Measurements from ENCODE around the gene FOXJ1.

Gene FOXJ1

DNA sequence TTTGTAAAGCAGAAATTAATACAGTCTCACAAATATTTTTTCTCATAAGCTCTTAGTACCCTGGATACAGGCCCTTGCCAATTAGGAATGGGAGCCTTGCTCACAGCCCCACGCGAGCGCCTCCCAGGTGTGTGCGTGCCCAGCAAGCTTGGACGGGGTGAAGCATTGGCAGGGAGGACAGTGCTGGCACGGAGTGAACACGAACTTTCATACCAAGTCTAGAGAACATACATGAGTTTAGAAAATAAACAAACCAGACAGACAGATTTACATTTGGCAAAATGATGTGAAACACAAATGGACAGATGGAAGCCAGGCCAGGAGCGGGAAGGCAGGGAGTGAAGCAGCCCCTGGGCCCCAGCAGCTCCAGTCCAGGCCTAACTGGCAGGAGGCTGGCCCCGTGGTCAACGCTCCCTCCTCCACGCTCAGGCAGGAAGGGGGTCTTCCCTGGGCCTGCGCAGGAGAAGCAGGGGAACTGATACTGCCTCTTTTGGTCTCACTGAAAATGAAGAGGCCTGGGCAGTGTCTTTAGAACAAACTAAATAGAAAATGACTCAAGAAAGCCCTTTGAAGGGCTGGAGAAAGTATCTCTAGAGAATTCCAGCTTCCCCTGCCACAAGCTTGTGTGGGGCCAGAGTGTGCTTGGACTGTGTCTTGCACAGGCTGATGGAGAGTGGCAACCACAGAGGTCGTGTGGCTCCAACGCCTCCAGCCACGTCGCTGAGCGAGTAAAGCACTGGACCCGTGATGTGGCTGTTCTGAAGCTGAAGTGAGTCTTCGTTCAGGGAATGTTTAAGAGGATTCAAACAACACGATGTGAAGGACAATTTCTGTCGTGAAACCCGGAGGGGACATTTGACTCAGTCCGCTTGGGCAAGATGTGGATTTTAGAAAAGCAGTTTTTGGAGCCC, 9.9 kb upstream of the FOXJ1 start:
- TF ChIP-seq POLR2AphosphoS5 (IDR thresholded peaks at IDR 0.05; ENCODE audit: low read depth, low read length), result no peak
- TF ChIP-seq TAF1 (IDR thresholded peaks at IDR 0.05; ENCODE audit: borderline replicate concordance, insufficient read depth, low read length), result no peak
- TF ChIP-seq SIN3A (IDR thresholded peaks at IDR 0.05; ENCODE audit: borderline replicate concordance, insufficient read depth, low read length), result no peak
- TF ChIP-seq, protein P1, sequence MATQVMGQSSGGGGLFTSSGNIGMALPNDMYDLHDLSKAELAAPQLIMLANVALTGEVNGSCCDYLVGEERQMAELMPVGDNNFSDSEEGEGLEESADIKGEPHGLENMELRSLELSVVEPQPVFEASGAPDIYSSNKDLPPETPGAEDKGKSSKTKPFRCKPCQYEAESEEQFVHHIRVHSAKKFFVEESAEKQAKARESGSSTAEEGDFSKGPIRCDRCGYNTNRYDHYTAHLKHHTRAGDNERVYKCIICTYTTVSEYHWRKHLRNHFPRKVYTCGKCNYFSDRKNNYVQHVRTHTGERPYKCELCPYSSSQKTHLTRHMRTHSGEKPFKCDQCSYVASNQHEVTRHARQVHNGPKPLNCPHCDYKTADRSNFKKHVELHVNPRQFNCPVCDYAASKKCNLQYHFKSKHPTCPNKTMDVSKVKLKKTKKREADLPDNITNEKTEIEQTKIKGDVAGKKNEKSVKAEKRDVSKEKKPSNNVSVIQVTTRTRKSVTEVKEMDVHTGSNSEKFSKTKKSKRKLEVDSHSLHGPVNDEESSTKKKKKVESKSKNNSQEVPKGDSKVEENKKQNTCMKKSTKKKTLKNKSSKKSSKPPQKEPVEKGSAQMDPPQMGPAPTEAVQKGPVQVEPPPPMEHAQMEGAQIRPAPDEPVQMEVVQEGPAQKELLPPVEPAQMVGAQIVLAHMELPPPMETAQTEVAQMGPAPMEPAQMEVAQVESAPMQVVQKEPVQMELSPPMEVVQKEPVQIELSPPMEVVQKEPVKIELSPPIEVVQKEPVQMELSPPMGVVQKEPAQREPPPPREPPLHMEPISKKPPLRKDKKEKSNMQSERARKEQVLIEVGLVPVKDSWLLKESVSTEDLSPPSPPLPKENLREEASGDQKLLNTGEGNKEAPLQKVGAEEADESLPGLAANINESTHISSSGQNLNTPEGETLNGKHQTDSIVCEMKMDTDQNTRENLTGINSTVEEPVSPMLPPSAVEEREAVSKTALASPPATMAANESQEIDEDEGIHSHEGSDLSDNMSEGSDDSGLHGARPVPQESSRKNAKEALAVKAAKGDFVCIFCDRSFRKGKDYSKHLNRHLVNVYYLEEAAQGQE (IDR thresholded peaks at IDR 0.05; ENCODE audit: insufficient read depth in 1 of 2, low read depth in 2 of 2, low read length in 2 of 2), result no peak
- no peak for TF ChIP-seq FOXP2 (optimal IDR thresholded peaks at IDR 0.05; ENCODE audit: borderline replicate concordance, extremely low read depth, extremely low read length, insufficient read depth)

DNA sequence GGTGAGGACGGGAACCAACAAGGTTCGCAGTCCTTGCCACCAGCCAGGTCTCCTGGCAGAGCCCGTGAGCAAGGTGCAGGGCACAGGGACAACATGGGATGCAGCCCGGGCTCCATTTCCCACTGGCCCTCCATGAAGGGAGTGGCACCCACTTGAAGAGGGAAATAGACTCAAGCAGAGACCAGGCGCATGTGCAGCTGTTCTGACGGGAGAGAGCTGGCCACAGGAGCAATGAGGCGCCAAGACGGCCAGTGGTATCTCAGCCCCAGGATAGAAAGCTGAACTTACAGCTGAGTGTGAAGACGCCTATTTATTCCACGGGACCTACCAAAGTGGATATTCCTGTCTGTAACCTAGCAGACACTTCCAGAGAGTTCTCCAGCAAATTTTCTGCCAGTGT, 8.2 kb upstream of the FOXJ1 start:
- TF ChIP-seq TAF1 (IDR thresholded peaks at IDR 0.05; ENCODE audit: borderline replicate concordance, insufficient read depth, low read length) (no peak), POLR2AphosphoS5 (IDR thresholded peaks at IDR 0.05; ENCODE audit: low read depth, low read length) (no peak), FOXP2 (optimal IDR thresholded peaks at IDR 0.05; ENCODE audit: borderline replicate concordance, extremely low read depth, extremely low read length, insufficient read depth) (no peak), SIN3A (IDR thresholded peaks at IDR 0.05; ENCODE audit: borderline replicate concordance, insufficient read depth, low read length) (no peak)
- TF ChIP-seq, protein P1 (IDR thresholded peaks at IDR 0.05; ENCODE audit: insufficient read depth in 1 of 2, low read depth in 2 of 2, low read length in 2 of 2), result no peak

DNA sequence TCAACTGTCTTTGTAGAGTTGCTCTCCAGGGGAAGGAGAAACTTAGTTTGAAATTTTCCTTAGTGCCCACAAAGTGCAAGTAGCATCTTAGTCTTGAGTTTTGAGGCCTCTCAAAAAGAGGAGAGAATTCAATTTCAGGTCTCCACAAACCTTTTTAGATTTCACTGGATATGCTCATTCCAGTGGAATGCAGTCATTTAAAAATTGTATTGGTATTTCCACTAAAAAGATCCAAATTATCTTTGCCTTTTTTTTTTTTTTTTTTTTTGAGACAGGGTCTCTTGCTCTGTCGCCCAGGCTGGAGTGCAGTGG, 6.9 kb upstream of the FOXJ1 start:
- no peak for TF ChIP-seq TAF1 (IDR thresholded peaks at IDR 0.05; ENCODE audit: borderline replicate concordance, insufficient read depth, low read length)
- TF ChIP-seq, protein P1 (IDR thresholded peaks at IDR 0.05; ENCODE audit: insufficient read depth in 1 of 2, low read depth in 2 of 2, low read length in 2 of 2), result no peak
- no peak for TF ChIP-seq SIN3A (IDR thresholded peaks at IDR 0.05; ENCODE audit: borderline replicate concordance, insufficient read depth, low read length)
- TF ChIP-seq FOXP2 (optimal IDR thresholded peaks at IDR 0.05; ENCODE audit: borderline replicate concordance, extremely low read depth, extremely low read length, insufficient read depth), result no peak
- no peak for TF ChIP-seq POLR2AphosphoS5 (IDR thresholded peaks at IDR 0.05; ENCODE audit: low read depth, low read length)

DNA sequence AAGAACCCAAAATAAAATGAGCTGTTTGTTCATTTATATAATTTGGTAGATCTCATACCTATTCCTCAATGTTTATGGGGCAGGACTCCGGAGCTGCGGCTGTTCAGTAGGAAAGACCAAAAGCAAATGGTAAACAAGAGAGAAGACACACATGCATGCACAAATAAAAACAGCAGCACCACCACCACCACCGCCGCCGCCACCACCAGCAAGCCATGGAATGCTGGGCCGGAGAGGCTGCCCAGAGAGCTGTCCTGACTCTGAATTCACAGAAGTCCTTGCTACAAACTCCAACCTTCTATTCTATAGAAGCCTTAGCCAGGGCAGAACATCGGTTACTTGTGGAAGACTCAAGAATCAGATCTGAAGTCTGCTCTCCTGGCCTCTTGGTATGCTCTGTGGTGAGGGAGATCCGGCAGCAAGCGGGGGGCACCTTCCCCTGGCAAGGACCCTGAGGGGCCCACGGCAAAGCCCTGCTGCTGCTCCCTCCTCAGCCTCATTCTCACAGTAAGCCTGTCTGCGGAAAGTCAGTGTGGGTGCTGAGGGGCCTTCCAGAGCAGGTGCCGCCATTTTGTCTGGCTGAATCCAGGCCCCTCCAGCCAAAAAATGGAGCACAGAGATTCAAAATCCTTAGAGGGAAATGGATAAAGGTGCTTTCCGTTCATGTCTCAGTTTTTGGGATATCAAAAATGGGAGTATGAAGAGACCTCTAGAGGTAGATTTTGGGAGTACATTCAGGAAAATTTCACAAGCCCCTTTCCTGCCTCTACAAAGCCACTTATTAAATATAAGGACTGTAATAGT, 6.4 kb upstream of the FOXJ1 start:
- TF ChIP-seq FOXP2 (optimal IDR thresholded peaks at IDR 0.05; ENCODE audit: borderline replicate concordance, extremely low read depth, extremely low read length, insufficient read depth), result no peak
- TF ChIP-seq, protein P1 (IDR thresholded peaks at IDR 0.05; ENCODE audit: insufficient read depth in 1 of 2, low read depth in 2 of 2, low read length in 2 of 2), result no peak
- no peak for TF ChIP-seq POLR2AphosphoS5 (IDR thresholded peaks at IDR 0.05; ENCODE audit: low read depth, low read length)
- no peak for TF ChIP-seq SIN3A (IDR thresholded peaks at IDR 0.05; ENCODE audit: borderline replicate concordance, insufficient read depth, low read length)
- TF ChIP-seq TAF1 (IDR thresholded peaks at IDR 0.05; ENCODE audit: borderline replicate concordance, insufficient read depth, low read length), result no peak

All from PFSK-1 (cell line).